GM18517 (cell line): Measurements from ENCODE around the gene TUT1.
"Not testable (repeated sequence)": the region's sequence is repeated elsewhere in the genome, so short reads cannot be mapped to it uniquely, and the experiment has no call there.

Experiments used
- ATAC-seq: cut with Tn5 transposase; IDR thresholded peaks from one replicate; pipeline ENCODE4 v1.9.1; 2021; ENCODE audit warnings: mild to moderate bottlenecking, moderate library complexity; ENCODE audit not compliant: unreplicated experiment

Gene TUT1

DNA sequence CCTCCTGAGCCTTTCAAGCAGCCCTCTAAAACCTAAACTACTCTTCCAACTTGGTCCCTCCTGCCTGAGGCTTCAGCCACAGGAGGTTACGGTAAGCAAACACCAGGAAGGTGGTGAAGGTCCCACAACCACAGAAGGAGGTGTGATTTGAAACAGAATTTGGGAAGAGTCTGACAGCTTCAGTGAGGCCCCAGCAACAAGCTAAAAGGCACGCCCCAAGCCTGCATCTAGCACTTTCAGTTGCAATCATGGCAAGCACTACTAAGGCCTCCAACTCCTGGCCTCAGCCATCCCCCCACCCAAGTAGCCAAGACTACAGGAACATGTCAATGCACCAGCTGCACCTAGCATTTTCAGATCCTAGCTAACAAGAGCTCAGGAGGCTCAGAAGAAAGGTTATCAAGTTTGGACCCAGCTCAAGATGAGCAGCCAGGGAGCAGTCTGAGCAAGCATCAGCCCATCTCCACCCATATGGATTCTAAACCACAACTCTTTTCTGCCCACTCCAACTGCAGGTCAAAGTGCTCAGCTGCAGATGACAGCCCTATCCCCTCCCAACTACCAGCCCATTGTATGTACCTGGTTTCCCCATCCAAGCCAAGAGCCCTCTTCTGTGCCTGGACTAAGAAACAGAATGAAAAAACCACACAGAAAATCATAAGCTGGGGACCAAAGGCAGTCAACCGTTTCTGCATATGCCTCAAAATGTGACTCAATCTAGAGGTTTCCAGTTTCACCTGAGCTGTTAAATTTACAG lies 34.3 kb downstream of the TUT1 start:
- ATAC-seq, result no peak

DNA sequence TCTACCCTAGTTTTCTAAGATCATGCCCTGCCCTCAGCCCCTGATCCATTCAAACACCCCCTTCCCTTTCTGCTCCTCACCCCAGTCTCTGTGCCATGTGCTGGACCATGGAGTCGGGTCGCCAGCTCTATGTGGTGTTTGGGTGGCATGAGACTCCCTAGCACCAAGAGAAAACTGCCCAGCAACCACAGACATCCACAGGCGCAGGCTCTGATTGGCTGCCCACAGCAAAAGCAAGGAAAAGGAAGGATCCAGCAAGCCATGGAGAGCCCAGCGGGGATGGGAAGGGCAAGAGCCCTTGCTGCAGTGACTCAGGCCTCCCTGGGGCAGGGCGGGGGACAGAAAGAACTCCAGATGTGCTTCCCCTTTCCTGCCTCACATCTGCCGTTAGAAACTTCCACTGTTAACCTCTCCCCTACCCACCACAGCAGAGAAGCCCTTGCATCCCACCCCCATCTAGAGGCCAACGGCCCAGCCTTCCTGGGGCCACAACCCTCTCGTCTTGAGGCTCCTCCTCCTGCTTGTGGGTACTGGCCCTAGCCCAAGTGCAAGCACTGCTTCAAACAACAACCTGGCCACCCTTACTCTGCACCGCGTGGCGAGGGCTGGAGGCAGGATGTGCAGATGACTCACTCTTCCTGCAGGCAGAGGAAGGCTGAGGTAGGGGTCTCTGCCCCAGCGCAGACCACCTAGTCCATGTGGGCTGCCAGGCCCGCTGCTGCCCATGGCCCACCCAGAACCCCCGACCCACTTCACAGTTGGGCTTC lies 35.0 kb downstream of the TUT1 start:
- no peak for ATAC-seq

- peak; percentile 47 for ATAC-seq
Measured at GRCh38 chr11:62555464-62556107, 35.7 kb downstream of the TUT1 start.

DNA sequence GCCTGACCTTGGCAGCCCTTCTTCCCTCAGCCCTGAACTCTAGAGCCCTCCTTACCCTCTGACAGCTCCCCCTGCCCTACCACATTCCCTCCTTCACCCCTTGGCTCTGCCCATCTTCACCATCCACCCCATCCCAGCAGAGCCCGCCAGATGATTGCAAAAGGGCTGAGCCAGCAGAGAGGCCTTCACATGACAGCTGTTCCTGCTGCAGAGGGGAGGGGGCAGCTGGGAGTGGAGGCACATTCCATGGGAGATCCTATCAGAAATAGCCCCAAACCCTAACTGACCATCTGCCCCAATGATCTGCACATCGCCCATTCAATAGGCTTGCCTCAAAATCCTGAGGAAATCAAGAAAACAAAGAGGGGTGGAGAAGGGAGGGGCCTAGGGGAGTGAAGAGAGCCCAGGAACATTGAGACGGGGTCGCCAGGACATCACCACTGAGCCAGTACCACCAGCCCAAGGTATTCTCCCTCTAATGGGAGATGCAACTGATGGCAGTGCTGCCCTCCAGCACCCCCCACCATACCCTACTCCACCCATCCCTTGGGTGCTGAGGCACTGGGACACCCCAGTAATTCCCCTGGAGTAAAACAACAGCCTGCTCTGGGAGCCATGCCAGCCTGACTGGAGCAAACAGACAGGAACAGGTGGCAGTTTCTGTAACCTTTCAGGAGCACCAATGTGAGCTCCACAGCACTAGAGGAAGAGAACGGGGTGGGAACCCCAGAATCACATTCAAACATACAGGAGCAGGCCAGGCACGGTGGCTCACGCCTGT lies 36.7 kb downstream of the TUT1 start:
- no peak for ATAC-seq

DNA sequence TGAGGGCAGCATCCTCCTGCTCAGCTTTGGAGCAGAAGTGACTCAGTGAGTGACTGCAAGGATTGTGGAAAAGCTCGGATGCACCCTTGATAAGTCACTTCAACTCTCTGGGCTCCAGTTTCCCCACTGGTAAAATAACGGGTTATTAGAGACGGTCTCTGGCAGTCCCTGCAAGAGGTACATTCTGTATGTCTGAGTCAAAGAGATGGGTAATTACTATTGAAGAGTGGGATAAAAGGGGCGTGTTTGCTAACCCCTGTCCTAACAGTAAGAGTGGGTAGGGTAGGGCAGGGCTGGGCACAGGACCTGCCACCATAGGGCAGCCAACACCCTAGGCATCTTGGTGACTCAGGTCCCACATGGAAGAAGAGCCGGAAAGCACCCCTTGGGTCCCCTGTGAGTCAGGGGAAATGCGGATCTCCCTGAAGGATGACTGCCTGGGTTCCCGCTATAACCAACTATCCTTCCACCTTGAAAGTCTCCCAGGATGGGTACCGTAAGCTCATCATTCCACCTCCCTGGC lies 37.4 kb downstream of the TUT1 start:
- ATAC-seq, result no peak

- no peak for ATAC-seq
Measured at GRCh38 chr11:62553080-62553838, 38.1 kb downstream of the TUT1 start.

DNA sequence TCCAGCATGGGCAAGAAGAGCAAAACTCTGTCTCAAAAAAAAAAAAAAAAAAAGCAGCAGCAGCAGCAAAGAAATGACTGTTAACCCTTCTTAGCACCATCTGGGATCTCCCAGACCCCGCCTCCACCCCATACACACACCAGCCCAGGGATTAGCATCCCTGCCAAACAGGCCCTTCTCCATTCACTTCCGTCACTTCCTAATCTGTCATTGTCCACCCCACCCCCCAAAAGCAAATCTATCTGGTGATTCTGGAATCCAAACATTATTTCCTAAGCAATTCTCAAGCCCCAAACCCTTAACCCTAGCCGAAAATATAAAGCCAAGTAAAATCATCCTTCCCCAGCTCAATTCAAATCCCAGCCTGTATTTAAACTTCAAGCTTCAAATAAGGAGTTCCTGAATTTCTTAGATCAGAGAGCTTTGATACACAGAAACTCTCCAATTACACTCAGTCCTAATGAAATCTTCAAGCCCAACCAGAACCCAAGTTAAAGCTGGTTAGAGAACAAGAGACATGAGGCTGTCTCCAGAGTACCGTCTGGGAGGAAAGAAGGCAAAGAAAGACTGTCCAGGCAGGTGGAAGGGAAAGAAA lies 38.7 kb downstream of the TUT1 start:
- no peak for ATAC-seq

DNA sequence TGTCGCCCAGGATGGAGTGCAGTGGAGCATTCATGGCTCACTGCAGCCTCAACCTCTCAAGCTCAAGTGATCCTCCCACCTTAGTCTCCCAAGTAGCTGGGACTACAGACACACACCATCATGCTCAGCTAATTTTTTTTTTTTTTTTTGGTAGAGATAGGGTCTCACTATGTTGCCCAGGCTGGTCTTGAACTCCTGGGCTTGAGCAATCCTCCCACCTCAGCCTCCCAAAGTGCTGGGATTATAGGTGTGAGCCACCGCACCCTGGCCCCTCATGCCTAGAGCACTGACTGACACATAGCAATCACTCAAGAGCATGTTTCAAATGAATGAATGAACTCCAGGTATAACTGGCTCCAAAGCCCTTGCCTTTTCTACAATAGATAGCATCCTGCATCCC lies 40.8 kb downstream of the TUT1 start:
- not testable (repeated sequence) for ATAC-seq

DNA sequence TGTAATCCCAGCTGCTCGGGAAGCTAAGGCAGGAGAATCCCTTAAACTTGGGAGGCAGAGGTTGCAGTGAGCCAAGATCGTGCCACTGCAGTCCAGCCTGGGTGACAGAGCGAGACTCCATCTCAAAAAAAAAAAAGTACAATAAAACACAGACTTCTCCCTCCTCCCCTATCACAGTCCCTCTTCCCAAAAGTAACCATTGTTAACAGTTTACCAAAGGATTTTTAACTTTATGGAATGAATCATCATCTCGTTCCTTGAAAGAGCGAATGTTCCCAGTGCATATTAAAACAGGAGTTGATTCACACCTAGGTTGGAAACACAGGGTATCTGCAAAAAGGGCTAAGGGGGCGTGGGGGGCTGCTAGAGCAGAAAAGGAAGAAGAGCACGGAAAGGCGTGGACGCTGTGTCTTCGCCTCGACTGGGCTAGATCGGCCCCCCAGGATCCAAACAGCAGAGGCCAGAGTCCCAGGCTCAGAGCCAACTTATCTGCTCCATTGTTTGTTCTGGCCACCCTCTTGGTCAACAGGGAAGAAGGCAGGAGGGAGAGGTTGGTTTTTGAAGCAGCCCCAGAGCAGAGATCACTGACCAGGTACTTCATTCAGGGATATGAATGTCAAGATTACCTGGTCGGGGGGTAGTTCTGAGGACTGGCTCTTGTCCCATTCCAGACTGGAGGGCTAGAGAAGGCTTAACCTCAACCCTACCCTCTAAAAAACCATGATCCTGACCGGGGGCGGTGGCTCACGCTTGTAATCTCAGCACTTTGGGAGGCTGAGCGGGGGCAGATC lies 42.6 kb downstream of the TUT1 start:
- ATAC-seq, result no peak

DNA sequence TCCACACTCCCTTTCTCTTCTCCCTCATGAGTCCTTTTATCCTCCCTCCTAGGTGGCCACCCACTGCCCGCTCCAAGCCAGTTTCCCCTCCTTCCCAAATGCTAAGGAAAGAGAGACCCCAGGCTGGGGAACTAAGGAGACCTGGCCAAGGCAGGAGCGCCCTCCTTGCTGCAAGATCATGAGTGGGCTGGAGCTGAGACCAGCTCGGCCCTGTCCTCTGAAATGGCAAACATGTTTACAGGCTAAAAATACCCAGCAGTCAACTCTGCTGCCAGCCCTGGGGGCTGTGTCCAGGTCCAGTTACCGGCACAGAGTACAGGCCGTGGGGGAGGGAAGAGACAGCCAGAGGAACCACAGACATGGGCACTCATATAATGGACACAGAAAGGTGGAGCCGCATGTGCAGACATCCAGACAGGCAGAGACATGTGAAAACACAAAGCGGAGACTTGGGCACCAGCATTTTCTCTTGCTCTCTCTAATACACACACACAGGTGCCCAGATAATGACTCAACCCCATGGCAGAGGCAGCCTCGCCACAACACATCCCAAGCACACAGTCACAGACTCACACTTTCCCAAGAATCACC lies 43.5 kb downstream of the TUT1 start:
- no peak for ATAC-seq

GRCh38 chr11:62546929-62547625 lies 44.2 kb downstream of the TUT1 start:
- no peak for ATAC-seq

DNA sequence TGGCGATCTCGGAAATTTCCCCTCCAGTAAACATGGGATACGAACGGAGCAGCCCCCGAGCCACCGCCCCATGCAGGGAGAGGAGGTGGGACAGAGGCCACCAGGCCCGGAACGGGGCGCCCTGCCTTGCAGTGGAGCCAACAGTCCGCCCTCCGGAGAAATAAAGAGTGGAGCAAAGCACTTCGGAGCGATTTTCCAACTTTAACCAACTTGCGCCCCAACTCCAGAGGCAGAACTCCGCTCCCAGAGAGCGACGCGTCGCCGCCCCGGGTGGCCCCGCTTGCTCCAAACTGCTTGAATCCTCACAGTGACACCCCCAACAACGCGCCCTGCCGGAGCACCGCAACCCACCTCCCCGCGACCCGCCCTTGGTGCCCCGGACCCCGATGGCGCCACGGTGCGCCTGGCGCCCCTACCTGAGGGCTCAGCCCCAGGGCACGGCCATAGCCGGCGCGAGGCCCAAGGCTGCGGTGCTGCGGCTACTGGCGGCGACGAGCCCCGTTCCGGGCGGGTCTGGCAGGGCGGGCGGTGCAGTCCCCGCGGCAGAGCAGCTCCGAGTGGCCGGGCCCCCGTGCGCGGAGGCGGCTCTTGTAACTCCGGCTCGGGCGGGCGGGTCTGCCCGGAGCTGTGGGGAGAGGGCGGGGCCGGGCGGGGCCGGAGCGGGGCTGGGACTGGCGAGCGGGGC lies 44.9 kb downstream of the TUT1 start, which contains the start of gene AHNAK:
Gene AHNAK (minus strand): TSS at position 563 of the 685 bp plus-strand sequence. CDS start 10,708 bp downstream, outside the sequence.
- no peak for ATAC-seq

DNA sequence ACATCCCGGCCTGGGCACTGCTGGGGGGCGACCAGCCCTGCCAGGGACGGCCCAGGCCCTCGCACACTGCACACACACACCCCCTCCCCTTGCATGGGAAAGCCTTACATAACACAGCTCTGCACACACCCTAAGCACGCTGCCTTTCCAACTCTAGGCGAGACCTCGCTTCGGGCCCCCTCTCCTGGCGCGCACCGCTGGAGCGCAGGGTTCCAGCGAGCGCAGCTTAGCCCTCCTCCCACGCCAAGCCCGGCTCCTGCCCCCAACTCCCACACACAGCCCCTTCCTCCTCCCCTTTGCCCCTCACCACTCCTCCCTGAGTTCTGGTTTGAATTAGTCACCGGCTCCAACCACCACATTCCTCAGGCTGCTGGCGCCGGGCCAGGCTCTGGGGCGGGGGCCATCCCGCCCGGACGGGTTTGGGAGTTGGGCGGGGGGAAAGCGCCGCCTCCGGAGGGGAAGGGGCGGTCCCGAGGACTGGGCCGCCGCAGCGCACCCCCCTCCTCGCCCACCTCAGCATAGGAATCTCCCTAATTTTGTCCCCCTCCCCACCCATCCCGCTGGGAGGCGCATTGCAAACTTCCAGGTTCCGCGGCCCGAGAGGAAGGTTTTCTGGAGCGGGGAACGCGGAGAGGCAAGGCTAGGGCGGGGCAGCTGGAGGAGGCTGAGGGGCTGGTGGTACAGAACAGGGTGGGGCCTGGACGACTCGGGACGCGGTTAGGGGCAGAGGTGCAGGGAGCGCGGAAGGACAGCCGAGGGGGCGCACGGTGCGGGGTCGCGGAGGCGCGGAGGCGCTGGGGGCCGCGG lies 45.7 kb downstream of the TUT1 start:
- no peak for ATAC-seq

- ATAC-seq, result no peak
Measured at GRCh38 chr11:62544581-62545436, 46.5 kb downstream of the TUT1 start.

DNA sequence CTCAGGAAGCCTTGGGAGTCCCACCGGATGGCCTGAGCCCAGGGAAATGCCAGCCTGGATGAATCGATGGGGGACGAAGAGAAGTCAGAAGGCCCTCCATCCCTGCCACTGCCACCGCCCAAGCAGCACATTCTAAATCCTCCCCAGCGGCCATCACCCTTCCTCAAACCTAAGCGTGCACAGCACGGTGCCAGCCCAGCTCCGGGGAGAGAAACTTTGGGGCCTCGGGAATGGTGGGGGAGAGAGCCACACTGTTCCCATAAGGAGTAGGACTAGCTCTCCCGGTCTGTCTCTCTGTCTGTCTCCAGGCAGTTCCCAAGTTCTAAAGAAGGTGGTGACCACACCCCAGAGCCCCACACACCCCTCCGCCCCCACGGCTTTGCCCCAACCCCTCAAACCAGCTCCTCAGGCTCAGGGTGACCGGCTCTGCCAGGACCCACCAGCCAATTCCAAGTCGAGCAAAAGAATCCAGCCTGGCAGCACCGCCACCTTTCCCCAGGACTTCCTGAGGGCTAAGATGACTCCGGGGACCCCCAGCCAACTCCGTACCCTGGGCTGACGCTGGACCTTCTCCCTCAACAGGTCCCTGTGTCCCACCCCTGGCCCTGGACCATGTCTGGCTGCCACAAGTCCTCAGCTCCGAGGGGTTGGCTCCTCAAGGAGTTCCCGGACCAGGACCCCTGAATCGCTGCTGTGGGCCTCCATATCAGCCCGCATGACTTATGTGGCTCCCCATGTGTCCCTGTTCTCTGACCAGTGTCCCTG lies 47.5 kb downstream of the TUT1 start:
- ATAC-seq, result no peak
